ENCODE results near the gene STOM.

GRCh38 chr9:121411993-121412392, 41.9 kb upstream of the STOM start:
- TF ChIP-seq, protein P1, sequence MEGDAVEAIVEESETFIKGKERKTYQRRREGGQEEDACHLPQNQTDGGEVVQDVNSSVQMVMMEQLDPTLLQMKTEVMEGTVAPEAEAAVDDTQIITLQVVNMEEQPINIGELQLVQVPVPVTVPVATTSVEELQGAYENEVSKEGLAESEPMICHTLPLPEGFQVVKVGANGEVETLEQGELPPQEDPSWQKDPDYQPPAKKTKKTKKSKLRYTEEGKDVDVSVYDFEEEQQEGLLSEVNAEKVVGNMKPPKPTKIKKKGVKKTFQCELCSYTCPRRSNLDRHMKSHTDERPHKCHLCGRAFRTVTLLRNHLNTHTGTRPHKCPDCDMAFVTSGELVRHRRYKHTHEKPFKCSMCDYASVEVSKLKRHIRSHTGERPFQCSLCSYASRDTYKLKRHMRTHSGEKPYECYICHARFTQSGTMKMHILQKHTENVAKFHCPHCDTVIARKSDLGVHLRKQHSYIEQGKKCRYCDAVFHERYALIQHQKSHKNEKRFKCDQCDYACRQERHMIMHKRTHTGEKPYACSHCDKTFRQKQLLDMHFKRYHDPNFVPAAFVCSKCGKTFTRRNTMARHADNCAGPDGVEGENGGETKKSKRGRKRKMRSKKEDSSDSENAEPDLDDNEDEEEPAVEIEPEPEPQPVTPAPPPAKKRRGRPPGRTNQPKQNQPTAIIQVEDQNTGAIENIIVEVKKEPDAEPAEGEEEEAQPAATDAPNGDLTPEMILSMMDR (conservative IDR thresholded peaks at IDR 0.05): no peak
- no peak for TF ChIP-seq EZH2 (IDR thresholded peaks at IDR 0.05; ENCODE audit: low read depth)
